HCT116 (cell line): ENCODE measurements around the gene CDH26.

ENCODE experiments used
- CEBPB ChIP-seq: IDR thresholded peaks from 2 replicates; pipeline ENCODE4 v1.6.1; 2012; ENCODE audit warnings: low read depth
- SIN3A ChIP-seq: IDR thresholded peaks from 2 replicates; pipeline ENCODE4 v1.6.1; 2012; ENCODE audit warnings: low read depth

- TF ChIP-seq CEBPB (no peak), SIN3A (no peak)
These were observed 95.0 kb downstream of the CDH26 start for GRCh38 chr20:60053125-60053817.
